ENCODE results near the gene NRP1. TPM values are rescaled to one million over a fixed set of nuclear protein-coding genes. Genes with fewer than 3 reads are reported as not detected.

NRP1 gene
- polyA plus RNA-seq, 1 of the 3 experiments (the other 2 are of a cell fraction), result 129 TPM

DNA sequence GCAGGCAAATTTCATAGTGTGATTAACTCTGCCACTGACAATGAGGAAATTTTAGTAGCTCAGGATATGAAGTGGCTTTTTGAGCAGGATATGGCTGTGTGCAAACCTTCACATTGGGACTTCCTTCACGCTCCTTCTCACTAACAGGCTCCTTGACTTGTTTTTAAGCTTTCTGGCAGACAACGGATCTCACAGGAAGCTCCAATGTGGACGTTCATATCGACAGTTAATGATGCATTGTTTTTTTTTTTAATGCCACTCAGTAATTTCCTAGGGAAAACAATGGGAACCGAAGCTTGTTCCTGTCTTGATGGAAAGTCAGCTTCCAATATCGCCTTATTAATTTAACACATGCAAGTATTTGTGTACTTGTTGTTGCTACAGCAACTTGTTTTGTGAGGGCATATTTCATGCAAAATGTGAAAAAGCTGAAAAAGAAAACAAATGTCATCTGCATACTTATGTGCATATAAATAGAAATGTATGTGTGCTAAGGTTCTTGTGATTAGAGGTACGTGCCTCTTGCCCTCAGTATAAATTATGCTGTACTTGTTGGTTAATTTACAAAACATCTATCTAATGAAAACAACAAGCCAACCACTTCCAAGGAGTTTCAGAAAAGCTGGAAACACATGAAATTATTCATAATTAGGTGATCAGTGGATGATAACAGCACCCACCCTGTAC, 84.7 kb downstream of the NRP1 start:
- Histone ChIP-seq H3K4me1 (ENCODE audit: control insufficient read depth in 1 of 2, insufficient read depth in 2 of 2, low read depth in 1 of 2, low read length in 1 of 2) (peaks cover 2 to 46% of the 10 kb centered on the region in 2 experiments), H3K4me3 (ENCODE audit: low read depth in 2 of 2, low read length in 1 of 2) (no peak overlapping the region), H3F3A (replicated peaks; ENCODE audit: insufficient read depth) (peaks cover 55% of the 10 kb centered on the region), H3K9me2 (no peaks in the 10 kb centered on the region), H3K9me3 (no peaks in the 10 kb centered on the region), H3K27me3 (ENCODE audit: insufficient read depth) (no peaks in the 10 kb centered on the region), H3K79me2 (ENCODE audit: insufficient read depth) (peaks cover 56% of the 10 kb centered on the region), H2AFZ (ENCODE audit: low read depth) (no peak overlapping the region), H3K9ac (no peak overlapping the region), H3K4me2 (no peak overlapping the region), H4K20me1 (ENCODE audit: insufficient read depth) (peaks cover 3% of the 10 kb centered on the region; the same call in 1 of the 2 replicates), H3K27ac (ENCODE audit: low read depth in 2 of 2, low read length in 1 of 2) (peak overlapping the region in 1 of 2 experiments; percentile 53; a peak in 2 of 4 replicates), H3K36me3 (replicated peaks in 1 of 2; ENCODE audit: control insufficient read depth in 1 of 2, insufficient read depth in 2 of 2, low read length in 1 of 2) (peaks cover 53 to 88% of the 10 kb centered on the region in 2 experiments)
- POLR2A ChIA-PET, result interaction anchor here (0.7 kb wide), 1 partner anchor 23 kb away, joined by 3 read pairs; no protein-coding TSS in a partner anchor
- 83% methylated on average over 7 of the region's 7 CpGs for WGBS (ENCODE audit: low lambda C conversion rate)
- CTCF ChIA-PET, result interaction anchor here (1.2 to 2.4 kb wide), 4 partner anchors 9 to 57 kb away, joined by 3 to 7 read pairs (median 4); no protein-coding TSS in a partner anchor
- TF ChIP-seq TAF1 (IDR thresholded peaks at IDR 0.05; ENCODE audit: borderline replicate concordance, low read depth, low read length) (no peak), RFX5 (IDR thresholded peaks at IDR 0.05; ENCODE audit: low read length) (no peak), YY1 (IDR thresholded peaks at IDR 0.05; ENCODE audit: low read depth) (no peak), POLR2AphosphoS5 (IDR thresholded peaks at IDR 0.05; ENCODE audit: low read depth, low read length) (no peak), JUND (IDR thresholded peaks at IDR 0.05) (no peak), CHD2 (IDR thresholded peaks at IDR 0.05; ENCODE audit: low read length, partially characterized antibody) (no peak), MEF2A (IDR thresholded peaks at IDR 0.05; ENCODE audit: borderline replicate concordance, low read depth) (no peak), MXI1 (IDR thresholded peaks at IDR 0.05; ENCODE audit: low read depth, low read length) (no peak), FOSL2 (IDR thresholded peaks at IDR 0.05; ENCODE audit: borderline replicate concordance, low read depth) (no peak), TCF12 (IDR thresholded peaks at IDR 0.05) (no peak)
- TF ChIP-seq, protein P1, sequence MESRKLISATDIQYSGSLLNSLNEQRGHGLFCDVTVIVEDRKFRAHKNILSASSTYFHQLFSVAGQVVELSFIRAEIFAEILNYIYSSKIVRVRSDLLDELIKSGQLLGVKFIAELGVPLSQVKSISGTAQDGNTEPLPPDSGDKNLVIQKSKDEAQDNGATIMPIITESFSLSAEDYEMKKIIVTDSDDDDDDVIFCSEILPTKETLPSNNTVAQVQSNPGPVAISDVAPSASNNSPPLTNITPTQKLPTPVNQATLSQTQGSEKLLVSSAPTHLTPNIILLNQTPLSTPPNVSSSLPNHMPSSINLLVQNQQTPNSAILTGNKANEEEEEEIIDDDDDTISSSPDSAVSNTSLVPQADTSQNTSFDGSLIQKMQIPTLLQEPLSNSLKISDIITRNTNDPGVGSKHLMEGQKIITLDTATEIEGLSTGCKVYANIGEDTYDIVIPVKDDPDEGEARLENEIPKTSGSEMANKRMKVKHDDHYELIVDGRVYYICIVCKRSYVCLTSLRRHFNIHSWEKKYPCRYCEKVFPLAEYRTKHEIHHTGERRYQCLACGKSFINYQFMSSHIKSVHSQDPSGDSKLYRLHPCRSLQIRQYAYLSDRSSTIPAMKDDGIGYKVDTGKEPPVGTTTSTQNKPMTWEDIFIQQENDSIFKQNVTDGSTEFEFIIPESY (IDR thresholded peaks at IDR 0.05; ENCODE audit: borderline replicate concordance, low read depth), result no peak
- no peak for DNase-seq

DNA sequence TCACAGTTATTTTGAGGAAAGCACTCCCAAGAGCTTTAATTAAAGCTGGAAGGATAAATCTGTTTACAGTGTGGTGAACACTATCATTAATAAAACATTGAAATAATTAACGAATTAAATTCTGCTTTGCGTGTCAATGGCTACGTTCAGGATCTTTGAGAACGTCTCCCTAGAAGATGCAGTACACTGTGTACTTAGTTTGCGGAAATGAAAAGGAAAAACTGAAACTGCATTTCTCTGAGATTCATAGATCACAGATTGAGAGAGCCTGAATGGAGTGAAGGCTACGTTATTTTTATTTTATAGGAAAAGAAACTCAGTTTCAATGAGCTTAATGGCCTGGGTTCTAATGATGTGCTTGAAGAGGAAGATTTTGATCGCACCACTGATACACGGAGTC, 85.3 kb downstream of the NRP1 start:
- Histone ChIP-seq H3K36me3 (replicated peaks in 1 of 2; ENCODE audit: control insufficient read depth in 1 of 2, insufficient read depth in 2 of 2, low read length in 1 of 2) (peaks cover 52 to 88% of the 10 kb centered on the region in 2 experiments), H2AFZ (ENCODE audit: low read depth) (no peak overlapping the region), H3K27ac (ENCODE audit: low read depth in 2 of 2, low read length in 1 of 2) (peak overlapping the region in 1 of 2 experiments; percentile 53; a peak in 2 of 4 replicates), H3K4me1 (ENCODE audit: control insufficient read depth in 1 of 2, insufficient read depth in 2 of 2, low read depth in 1 of 2, low read length in 1 of 2) (peaks cover 0 to 45% of the 10 kb centered on the region in 2 experiments), H3F3A (replicated peaks; ENCODE audit: insufficient read depth) (peaks cover 49% of the 10 kb centered on the region), H3K27me3 (ENCODE audit: insufficient read depth) (no peaks in the 10 kb centered on the region), H3K4me2 (0 out of 2 replicates have a peak overlapping the region, but pooled peaks have one; percentile 7), H3K79me2 (ENCODE audit: insufficient read depth) (peaks cover 55% of the 10 kb centered on the region), H3K4me3 (ENCODE audit: low read depth in 2 of 2, low read length in 1 of 2) (no peak overlapping the region), H4K20me1 (ENCODE audit: insufficient read depth) (peaks cover 3% of the 10 kb centered on the region; the same call in 1 of the 2 replicates), H3K9me2 (no peaks in the 10 kb centered on the region), H3K9me3 (no peaks in the 10 kb centered on the region), H3K9ac (no peak overlapping the region)
- ChIA-PET POLR2A (interaction anchor here (0.7 kb wide), 1 partner anchor 24 kb away, joined by 3 read pairs; no protein-coding TSS in a partner anchor), CTCF (interaction anchor here (1.2 to 2.4 kb wide), 4 partner anchors 9 to 56 kb away, joined by 3 to 7 read pairs (median 4); no protein-coding TSS in a partner anchor)
- 94% methylated on average over 8 of the region's 8 CpGs for WGBS (ENCODE audit: low lambda C conversion rate)
- DNase-seq, result no peak
- no peak for TF ChIP-seq RFX5 (IDR thresholded peaks at IDR 0.05; ENCODE audit: low read length)
- no peak for TF ChIP-seq FOSL2 (IDR thresholded peaks at IDR 0.05; ENCODE audit: borderline replicate concordance, low read depth)
- no peak for TF ChIP-seq RCOR1 (IDR thresholded peaks at IDR 0.05; ENCODE audit: low read length)
- TF ChIP-seq SIN3A (IDR thresholded peaks at IDR 0.05; ENCODE audit: borderline replicate concordance, low read depth, low read length), result no peak
- TF ChIP-seq, protein P2, sequence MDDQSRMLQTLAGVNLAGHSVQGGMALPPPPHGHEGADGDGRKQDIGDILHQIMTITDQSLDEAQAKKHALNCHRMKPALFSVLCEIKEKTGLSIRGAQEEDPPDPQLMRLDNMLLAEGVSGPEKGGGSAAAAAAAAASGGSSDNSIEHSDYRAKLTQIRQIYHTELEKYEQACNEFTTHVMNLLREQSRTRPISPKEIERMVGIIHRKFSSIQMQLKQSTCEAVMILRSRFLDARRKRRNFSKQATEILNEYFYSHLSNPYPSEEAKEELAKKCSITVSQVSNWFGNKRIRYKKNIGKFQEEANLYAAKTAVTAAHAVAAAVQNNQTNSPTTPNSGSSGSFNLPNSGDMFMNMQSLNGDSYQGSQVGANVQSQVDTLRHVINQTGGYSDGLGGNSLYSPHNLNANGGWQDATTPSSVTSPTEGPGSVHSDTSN (IDR thresholded peaks at IDR 0.05), result no peak
- TF ChIP-seq NRF1 (IDR thresholded peaks at IDR 0.05; ENCODE audit: low read depth, low read length), result no peak
- no peak for TF ChIP-seq MXI1 (IDR thresholded peaks at IDR 0.05; ENCODE audit: low read depth, low read length)

Data from SK-N-SH (cell line).